A172 (cell line): ENCODE results near the gene VIPR2. TPM values are rescaled to one million over a fixed set of nuclear protein-coding genes. Genes with fewer than 3 reads are reported as not detected.

ENCODE experiments used
- DNase-seq: peaks from one replicate; pipeline ENCODE4 v3.0.0-alpha.2; 2015; ENCODE audit warnings: low spot score
- total RNA-seq: library from RNA; depleted of rRNA; stranded (reverse); fragments of >200 nt; shearing (Covaris generic); gene quantifications from 2 replicates; pipeline ENCODE4 v1.2.3, GENCODE V29; 2014

VIPR2 gene
- total RNA-seq, 1 experiment from 2014 or later: not detected

GRCh38 chr7:159158125-159158887 is 13.6 kb upstream of the VIPR2 start:
- DNase-seq: no peak

GRCh38 chr7:159157714-159158113 is 13.0 kb upstream of the VIPR2 start:
- DNase-seq: no peak

GRCh38 chr7:159156436-159157245 is 12.0 kb upstream of the VIPR2 start:
- no peak for DNase-seq

- no peak for DNase-seq
These were observed 10.7 kb upstream of the VIPR2 start for GRCh38 chr7:159155410-159155809.

GRCh38 chr7:159154243-159154642 is 9.6 kb upstream of the VIPR2 start:
- no peak for DNase-seq

- no peak for DNase-seq
These were observed 8.8 kb upstream of the VIPR2 start for GRCh38 chr7:159153511-159153910.

- no peak for DNase-seq
These were observed 8.1 kb upstream of the VIPR2 start for GRCh38 chr7:159152816-159153215.

GRCh38 chr7:159151231-159151630 is 6.6 kb upstream of the VIPR2 start:
- DNase-seq: no peak

GRCh38 chr7:159149488-159149887 is 4.8 kb upstream of the VIPR2 start:
- no peak for DNase-seq

- DNase-seq: no peak
These were observed 4.0 kb upstream of the VIPR2 start for GRCh38 chr7:159148430-159149395.

GRCh38 chr7:159147687-159148086 is 3.0 kb upstream of the VIPR2 start:
- DNase-seq: no peak

- no peak for DNase-seq
These were observed 2.6 kb upstream of the VIPR2 start for GRCh38 chr7:159147246-159147645.

- DNase-seq: no peak
These were observed 1.6 kb upstream of the VIPR2 start for GRCh38 chr7:159146084-159146858.

- no peak for DNase-seq
These were observed 806 bp upstream of the VIPR2 start for GRCh38 chr7:159145490-159145855.

- DNase-seq: no peak
These were observed 598 bp downstream of the VIPR2 start for GRCh38 chr7:159143780-159144757.

GRCh38 chr7:159142730-159143129 is 1.9 kb downstream of the VIPR2 start:
- DNase-seq: no peak

- no peak for DNase-seq
These were observed 2.5 kb downstream of the VIPR2 start for GRCh38 chr7:159142199-159142598.

GRCh38 chr7:159141660-159142059 is 3.0 kb downstream of the VIPR2 start:
- DNase-seq: no peak

- DNase-seq: no peak
These were observed 3.5 kb downstream of the VIPR2 start for GRCh38 chr7:159141167-159141566.
